HG03196 (cell line): ENCODE measurements around the gene MYRF.

ENCODE experiments used
- ATAC-seq: cut with Tn5 transposase; IDR thresholded peaks from one replicate; pipeline ENCODE4 v1.9.1; 2021; ENCODE audit not compliant: unreplicated experiment

The MYRF gene

GRCh38 chr11:61774411-61774810, 22.0 kb downstream of the MYRF start:
- ATAC-seq, result no peak

- ATAC-seq, result no peak
Measured at GRCh38 chr11:61775106-61775505, 22.7 kb downstream of the MYRF start.

GRCh38 chr11:61775606-61776554, 23.4 kb downstream of the MYRF start:
- no peak for ATAC-seq

- ATAC-seq, result no peak
Measured at GRCh38 chr11:61776561-61777075, 24.2 kb downstream of the MYRF start.

GRCh38 chr11:61777234-61778090, 25.0 kb downstream of the MYRF start:
- no peak for ATAC-seq

- ATAC-seq, result no peak
Measured at GRCh38 chr11:61778357-61778886, 26.0 kb downstream of the MYRF start.

- ATAC-seq, result no peak
Measured at GRCh38 chr11:61778920-61779650, 26.6 kb downstream of the MYRF start.

- no peak for ATAC-seq
Measured at GRCh38 chr11:61779666-61780525, 27.5 kb downstream of the MYRF start.

- ATAC-seq, result no peak
Measured at GRCh38 chr11:61780581-61781162, 28.2 kb downstream of the MYRF start.

DNA sequence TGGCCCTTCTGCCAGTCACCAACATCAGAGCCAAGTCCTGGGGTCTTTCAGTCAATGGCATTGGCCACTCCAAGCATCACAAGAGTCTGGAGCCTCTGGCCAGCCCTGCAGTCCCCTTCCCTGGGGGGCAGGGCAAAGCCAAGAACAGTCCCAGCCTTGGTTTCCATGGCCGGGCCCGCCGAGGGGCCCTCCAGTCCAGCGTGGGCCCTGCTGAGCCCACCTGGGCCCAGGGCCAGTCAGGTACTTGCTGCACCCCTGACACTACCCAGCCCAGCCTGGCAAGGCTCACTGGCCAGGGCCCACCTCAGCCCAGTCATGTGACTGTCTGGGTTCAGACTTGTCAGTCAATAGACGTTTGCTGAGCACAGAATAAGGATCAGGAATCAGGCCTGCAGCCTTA, 29.1 kb downstream of the MYRF start:
- no peak for ATAC-seq

GRCh38 chr11:61782299-61782698, 29.9 kb downstream of the MYRF start:
- ATAC-seq, result no peak

DNA sequence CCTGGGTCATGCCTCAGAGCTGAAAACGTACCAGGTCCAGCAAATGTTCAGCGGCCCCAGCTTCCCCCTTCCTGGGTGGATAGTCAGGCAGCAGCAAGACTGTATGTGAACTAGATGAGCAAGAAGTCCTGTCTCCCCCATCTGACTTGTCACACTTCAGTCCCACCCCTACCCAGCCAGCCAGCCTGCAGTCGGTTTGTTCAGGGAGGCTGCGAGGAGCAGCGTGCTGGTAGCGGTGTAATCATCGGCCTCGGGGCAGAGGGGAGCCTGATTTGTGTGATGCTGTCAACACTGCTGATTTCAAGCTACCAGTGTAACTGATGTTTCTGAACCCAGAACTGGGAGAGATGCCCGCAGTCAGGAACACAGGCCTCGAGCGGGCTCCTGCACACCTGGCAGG, 30.4 kb downstream of the MYRF start:
- no peak for ATAC-seq

GRCh38 chr11:61783717-61784505, 31.5 kb downstream of the MYRF start:
- ATAC-seq, result no peak

GRCh38 chr11:61784506-61784805, 32.0 kb downstream of the MYRF start:
- ATAC-seq, result no peak

- no peak for ATAC-seq
Measured at GRCh38 chr11:61785837-61786402, 33.5 kb downstream of the MYRF start.

DNA sequence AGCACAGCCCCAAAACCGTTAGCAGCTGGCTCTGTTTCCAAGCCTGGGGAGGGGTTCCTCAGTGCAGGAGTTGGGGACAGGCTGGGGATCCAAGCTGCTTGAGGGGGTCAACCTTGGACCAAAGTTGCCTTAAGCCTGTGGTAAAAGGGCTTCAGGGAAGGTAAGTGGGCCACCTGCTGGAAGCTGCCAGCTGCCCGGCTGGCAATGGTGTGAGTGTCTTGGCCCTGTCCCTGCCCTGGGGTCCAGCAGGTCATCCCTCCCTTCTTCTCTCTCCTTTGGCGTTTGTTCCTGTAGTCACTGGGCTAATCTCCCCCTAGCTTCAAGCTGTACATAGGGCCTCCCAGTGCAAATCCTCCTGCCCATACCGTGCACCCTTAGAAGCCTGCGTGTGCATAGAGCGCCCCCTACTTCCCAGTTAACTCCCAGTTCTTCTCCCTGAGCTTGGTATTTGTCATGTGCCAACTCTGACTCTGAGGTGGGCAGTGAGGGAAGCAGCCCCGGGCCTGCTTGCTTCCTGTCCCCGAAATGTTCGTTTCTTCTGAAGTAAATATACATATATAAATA, 35.6 kb downstream of the MYRF start:
- no peak for ATAC-seq

GRCh38 chr11:61791737-61792309, 39.4 kb downstream of the MYRF start:
- ATAC-seq, result peak; percentile 13
